T-helper 9 cell (primary cell): ENCODE results near the gene IGF2R.
"Not testable (repeated sequence)": the region's sequence is repeated elsewhere in the genome, so short reads cannot be mapped to it uniquely, and the experiment has no call there.

Source experiments
- DNase-seq: peaks from one replicate; pipeline ENCODE4 v3.0.0-alpha.2; 2020

The IGF2R gene

DNA sequence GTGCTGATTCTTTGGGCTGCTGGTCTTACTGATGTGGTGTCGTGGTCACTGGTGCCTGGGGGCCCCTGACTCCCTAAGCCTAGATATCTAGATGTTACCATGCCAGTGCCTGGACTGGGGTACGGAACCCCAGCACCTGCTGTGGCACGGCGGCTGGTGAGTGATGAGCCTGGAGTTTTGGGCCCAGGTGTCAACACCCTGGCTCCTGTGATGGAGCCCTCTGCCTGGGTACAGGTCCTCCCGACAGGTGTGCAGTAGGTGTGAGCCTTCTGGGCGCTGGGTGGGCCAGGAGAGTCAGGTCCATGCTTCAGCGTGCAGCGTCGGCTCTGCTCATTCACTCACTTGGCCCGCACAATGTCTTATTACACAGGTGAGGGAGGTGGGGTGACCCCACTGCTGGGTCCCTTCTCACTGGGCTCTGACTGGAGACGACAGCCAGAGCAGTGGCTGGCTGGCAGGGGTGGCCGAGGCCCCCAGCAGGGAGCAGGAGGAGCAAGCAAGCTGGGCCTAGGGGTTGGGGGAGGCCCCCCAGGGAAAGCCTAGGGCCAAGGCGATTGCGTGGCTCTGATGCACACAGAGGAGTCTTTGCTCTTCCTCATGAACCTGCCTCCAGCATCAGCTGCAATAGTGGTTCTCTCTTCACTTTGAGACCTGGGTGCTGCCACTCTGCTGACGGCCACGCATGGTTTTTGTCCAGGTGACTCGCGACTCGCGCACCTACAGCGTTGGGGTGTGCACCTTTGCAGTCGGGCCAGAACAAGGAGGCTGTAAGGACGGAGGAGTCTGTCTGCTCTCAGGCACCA, 110.2 kb downstream of the IGF2R start:
- no peak for DNase-seq

DNA sequence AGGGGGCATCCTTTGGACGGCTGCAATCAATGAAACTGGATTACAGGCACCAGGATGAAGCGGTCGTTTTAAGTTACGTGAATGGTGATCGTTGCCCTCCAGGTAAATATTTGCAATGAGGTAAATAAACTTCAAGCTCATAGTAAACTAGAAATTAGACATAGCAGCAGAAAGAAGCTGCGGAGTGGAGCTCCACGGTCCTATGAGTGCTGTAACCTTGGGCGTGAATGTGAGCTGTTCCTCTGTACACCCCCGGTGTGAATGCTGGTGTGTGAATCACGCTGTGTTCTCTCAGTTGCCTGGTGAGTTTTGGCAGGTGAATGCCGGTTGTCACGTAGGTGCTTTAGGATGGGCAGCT, 110.8 kb downstream of the IGF2R start:
- no peak for DNase-seq

DNA sequence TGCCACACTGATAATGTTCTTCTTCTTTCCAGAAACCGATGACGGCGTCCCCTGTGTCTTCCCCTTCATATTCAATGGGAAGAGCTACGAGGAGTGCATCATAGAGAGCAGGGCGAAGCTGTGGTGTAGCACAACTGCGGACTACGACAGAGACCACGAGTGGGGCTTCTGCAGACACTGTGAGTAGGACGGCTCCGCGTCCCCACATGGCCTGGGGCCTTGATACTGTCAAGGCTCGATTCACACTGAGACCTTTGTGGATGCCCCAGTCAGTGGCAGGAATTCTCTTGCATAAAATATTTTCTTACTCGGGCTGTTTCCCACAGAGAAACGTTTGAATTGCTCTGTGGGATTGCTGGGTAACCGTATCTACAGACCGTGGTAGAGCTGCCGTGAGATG, 111.2 kb downstream of the IGF2R start:
- DNase-seq, result no peak

DNA sequence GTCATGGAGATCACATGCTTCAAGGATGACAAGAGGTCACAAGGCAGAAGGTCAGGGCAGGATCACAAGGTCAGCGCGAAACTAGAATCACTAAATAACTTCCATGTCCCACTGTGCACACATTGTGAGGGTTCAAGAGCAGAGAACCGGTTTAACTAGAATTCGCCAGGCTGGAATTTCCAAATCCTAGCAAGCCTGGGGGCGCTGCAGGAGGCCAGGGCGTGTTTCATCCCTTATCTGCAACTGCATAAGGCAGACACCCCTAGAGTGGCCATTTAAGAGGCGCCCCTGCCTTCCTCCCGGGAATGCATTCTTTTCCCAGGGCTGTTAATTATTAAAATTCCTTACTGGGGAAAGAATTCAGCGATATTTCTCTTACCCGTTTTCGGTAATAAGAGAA, 112.5 kb downstream of the IGF2R start:
- DNase-seq, result no peak

DNA sequence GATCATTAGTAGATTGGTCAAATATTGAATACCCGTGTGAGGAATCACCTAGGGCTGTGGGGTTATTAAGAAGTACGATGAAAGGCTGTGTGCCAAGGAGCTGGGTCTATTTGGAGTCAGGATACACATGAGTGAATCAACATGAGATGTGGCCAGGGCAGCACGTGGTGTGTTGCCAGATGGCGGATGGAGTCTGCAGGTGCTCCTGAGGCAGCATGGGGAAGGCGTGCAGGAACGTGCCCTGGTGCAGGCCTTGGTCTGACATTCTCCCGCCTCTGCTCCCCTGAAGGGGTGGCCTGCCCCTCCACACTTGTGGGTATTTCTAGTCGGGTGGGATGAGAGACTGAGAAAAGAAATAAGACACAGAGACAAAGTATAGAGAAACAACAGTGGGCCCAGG, 113.7 kb downstream of the IGF2R start:
- no peak for DNase-seq

DNA sequence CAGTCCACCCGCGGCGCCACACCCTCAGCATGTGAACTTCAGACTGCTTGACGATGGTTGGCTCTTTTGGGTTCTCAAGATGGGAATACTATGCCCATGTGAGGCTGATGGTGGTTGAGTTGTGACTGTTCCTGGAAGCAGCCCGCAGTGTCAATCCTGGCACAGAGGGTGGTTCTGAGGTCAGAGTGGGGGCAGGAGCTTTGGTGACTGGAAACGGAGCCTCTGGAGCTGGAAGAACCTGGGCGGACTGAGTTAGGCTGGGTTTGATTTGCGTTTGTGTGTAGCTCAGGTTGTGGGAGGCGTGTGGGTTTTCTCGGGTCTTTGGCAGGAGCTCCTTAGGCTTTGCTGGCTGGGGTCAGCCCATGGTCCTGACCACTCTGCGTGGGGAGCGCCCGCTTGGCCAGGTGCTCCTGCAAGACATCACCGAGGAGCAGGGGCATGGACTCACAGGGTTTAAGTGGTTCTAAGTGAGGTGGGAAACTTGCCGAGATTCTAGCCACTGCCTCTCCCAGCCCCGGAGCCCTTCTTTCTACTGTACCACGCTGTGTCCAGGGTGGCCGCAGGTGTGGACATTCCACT, 115.4 kb downstream of the IGF2R start:
- no peak for DNase-seq

DNA sequence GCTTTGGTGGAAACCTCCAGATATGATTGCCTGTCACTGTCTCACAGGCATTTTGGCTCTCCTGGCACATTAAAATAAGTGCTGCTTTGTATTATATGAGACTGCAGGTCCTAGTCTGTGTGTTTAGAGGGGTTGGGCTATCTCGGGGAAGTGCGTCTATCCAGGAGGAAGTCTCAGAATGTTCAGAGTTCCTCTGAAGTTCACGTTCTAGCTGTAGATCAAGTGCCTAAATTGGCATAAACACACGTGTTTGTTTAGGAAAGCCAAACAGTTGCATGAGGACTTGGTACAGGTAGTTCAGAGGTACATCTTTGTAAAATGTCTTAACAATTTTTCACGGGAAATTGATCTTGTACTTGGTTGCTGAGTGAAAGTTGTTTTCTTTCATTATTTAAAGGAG, 116.3 kb downstream of the IGF2R start:
- no peak for DNase-seq

DNA sequence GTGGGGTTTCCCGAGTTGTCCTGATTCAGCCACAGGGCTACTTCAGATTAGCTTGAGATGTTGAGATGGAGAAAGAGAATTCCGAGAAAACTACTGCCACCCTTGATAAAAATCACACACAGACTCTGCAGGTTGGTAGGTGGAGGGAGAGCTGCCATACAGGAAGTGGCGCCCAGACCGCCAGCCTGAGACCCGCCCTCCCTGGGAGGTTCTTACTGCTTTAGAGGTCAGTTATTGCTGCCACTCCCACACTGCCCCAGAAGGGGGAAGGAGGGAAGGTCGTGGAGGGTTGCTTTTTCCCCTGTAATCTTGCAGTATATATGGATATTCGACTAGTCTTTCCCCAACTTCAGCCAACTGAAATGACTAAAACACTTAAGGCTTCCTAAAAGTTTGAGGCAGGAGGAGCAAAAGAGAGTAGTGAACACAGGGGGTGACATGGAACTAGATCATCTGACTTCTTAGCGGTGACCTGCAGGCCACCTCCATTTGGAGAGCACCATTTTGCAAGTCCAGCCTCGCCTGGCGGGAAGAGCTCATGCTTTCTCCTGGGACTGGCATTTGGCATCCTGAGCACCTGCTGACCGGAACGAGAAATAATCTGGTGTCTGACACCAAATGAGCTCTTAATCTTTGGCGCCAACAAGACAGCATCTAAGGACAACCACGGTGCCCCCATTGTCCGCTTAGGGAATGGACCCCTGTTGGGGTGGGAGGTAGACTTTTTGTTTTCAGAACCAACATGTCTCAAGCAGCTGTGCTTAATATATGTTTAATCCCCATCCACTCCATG, 117.0 kb downstream of the IGF2R start:
- DNase-seq, result no peak

DNA sequence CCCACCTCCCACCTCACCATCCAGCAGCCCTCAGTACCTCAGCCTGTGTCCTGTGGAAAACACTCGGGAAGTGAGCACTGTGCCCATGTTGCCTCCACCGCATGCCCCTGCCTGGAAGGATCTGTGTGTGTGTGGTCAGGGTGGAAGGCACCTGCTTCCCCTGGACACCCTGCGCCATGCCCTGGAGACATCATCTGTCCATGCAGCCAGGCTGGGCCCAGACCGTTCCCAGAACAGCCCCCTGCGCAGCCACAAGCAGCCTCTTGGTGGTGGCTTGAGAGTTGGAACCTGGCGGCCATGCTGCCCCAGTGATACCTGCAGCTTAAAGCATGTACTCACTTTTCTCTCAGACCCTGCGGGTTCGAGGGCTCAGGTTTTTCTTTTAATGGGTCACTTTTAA, 117.9 kb downstream of the IGF2R start:
- no peak for DNase-seq

DNA sequence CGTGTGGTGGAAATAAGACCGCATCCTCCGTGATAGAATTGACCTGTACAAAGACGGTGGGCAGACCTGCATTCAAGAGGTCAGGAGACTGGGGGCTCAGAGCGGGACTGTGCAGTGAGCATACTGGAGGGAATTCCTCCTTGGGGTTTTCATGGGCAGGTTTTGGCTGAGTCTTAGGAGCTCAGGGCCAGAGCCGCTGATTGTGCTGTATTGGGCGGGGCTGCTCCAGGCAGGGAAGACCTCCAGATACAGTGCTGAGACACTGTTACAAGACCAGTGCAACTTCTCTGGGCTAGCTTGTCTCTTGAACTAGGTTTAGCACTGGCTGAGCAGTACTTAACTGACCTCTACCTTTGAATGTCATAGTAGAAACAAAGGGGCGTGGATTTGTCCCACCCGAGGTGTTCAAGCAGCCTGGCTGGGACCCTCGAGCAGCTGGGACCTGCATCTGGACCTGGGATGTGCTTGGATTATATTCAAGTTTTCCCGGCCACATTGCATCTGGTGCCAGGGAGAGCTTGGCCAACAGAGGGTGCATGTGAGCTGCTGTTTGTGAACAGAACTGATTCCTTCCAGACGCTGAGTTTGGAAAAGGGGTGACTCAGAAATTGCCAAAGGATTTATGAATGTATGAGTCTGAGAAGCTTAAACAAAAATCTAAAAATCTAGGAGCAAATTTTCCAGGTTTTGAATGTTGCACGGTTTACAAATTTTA, 119.3 kb downstream of the IGF2R start:
- DNase-seq, result no peak

DNA sequence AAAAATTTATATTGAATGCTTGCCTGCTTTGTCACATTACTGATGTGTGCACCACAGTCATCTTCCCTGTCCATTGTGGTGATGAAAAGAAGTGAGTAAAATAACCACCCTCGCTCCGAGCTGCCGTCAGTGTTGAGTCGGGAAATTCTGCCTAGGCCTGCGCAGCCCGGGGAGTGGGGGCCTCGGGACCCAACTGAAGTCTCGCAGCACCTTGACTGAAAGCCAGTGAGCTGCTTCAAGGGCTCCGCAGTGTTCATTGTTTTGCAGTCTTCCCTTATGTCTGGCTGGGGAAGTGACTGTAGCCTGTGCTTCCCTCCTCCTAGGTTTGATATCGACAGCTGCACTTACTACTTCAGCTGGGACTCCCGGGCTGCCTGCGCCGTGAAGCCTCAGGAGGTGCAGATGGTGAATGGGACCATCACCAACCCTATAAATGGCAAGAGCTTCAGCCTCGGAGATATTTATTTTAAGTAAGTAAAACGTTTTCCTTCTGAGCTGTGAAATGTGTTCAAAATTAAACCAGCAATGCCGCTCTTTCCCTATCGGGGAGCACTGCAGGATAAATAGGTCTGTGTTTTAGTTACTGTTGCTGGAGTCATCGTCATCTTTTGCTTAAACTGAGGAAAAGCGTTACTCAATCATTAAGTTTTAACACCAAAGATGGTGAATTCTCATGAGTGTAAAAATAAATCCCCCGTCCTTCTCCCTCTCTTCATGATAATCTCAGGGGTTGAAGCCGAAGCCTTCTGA, 120.1 kb downstream of the IGF2R start:
- DNase-seq, result no peak

DNA sequence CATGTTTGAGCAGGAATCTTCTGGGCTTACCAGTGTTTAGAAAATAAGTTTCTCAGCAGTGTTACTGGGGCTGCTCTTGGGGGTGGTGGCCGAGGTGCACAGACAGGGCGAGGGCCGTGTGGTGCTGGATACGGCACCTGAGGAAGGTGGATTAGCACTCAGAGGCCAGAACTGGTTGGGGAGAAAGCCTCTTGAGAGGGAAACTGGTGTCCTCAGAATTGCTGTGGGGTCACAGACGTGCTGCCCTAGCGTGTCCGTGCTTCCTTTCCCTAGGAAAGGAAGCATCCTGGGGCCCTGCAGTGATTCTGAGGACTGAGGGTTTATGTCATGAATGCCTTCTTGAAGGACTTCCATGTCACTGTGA, 120.6 kb downstream of the IGF2R start:
- DNase-seq, result no peak

DNA sequence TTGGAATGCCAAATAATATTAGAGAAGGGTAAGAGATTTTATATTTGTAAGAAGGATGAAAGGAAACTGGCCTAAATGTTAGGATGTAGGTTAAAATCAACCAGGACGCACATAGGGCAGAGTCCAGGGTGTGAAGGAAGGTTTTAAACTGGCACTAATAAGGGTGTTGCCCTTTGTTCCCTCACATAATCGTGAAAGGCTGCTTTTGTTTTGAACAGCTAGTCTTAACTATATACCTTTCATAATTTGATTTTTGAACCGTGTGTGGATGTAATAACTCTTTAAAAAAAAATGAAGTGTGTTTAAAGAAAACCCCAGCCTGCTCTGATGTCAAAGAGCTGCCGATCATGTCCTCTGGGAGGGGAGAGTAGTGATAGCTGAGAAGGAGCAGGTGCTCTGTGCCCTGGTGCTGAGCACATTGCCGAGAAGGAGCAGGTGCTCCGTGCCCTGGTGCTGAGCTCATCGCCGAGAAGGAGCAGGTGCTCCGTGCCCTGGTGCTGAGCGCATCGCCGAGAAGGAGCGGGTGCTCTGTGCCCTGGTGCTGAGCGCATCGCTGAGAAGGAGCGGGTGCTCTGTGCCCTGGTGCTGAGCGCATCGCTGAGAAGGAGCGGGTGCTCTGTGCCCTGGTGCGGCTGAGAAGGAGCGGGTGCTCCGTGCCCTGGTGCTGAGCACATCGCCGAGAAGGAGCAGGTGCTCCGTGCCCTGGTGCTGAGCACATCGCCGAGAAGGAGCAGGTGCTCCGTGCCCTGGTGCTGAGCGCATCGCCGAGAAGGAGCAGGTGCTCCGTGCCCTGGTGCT, 121.8 kb downstream of the IGF2R start:
- not testable (repeated sequence) for DNase-seq

DNA sequence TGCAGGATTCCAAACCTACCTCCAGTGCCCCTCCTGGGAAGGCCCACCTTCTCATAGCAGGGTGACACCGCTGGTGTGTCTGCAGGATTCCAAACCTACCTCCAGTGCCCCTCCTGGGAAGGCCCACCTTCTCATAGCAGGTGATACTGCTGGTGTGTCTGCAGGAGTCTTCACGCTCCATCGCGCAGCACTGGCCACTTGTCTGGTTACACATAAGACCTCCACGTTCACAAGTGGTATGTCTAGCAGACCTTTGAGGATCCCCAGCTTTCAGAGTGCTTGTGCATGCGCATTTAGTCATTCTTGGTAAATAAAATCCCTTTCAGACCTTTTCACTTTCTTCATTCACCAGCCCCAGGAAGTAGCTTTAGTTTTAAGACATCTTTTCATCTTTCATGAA, 123.3 kb downstream of the IGF2R start:
- DNase-seq, result not testable (repeated sequence)

DNA sequence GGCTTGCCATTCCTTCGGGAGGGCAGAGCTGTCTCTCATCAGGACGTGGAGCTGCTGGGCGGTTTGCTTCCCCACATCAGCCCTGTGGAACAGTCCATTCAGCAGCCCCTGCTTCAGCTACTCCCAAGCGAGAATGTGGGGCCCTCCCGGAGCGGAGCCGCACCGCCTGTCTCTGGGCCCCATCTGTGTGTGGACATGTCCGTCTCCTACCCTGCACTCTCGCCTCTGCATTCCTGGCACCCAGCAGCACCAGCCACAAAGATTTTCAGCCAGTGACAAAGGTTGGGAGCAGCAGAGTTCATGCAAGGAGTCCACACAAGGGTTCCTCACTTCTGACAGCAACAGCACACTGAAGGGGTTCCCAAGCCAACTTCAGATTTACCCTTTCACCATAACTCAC, 123.7 kb downstream of the IGF2R start:
- DNase-seq, result no peak

DNA sequence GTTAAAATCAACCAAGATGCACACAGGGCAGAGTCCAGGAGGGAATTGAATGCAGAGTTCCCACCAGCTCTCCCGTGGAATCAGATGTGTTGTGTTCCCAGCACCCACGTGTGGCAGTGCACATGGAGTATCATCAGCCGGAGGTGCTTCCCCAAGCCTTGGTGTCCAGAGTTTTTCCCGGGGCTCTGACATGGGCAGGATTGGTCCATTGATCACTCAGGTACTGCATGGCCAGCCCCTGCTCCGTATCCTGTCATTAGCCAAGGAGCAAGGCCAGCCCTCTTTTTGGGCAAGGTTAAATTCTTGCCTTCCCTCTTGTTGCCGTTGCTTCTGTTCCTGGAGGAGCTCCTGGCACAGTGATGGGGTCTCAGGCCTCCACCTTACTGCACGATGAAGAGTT, 124.2 kb downstream of the IGF2R start:
- DNase-seq, result no peak

DNA sequence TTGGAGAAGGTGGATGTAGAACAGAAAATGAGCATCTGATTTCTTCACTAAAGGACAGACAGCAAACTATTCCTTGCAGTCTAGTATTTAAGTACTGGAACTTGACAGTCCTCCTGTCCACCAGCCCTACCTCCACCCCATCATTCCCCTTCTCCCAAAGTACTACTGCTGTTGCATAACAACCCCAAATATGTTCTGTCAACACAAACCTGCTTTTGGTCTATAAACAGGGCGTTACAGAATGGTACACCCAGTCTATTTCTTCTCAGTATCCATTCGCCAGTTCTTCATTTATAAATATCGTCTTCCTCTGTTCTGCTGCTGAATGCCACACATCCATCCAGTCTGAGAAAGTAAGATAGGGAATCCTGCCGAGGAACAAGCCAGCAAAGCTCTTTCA, 125.1 kb downstream of the IGF2R start:
- no peak for DNase-seq

DNA sequence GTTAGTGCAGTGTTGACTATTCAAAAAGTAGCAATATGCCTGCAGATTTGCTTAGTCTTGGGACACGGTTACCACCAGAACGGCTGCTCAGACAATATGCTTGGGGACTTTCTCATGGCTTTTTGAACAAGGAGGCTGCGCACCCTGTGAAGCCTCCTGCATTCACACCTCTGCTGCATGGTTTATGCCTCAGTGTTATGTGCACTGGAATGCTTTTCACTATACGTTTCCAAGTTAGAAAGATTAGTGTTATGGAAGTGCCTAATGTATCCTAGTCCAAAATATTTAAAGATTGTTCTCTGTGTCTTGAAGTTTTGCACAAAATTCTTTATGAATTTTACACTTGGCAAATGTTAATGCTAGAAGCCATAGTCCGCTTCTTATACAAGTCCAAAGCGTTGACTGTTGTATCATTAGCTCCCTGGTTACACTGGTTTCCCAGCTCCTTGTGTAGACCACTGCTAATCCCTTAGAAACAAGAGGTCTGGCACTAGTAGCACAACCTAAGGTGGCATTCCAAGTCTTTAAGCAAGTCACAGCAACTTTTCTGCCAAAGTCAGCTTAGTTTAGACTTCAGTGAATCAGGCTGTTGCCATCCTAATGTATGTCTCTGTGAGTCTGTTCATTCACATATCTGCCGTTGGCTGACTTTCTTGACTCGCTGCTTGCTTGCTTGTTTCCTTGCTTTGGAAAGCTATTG, 126.4 kb downstream of the IGF2R start:
- no peak for DNase-seq

DNA sequence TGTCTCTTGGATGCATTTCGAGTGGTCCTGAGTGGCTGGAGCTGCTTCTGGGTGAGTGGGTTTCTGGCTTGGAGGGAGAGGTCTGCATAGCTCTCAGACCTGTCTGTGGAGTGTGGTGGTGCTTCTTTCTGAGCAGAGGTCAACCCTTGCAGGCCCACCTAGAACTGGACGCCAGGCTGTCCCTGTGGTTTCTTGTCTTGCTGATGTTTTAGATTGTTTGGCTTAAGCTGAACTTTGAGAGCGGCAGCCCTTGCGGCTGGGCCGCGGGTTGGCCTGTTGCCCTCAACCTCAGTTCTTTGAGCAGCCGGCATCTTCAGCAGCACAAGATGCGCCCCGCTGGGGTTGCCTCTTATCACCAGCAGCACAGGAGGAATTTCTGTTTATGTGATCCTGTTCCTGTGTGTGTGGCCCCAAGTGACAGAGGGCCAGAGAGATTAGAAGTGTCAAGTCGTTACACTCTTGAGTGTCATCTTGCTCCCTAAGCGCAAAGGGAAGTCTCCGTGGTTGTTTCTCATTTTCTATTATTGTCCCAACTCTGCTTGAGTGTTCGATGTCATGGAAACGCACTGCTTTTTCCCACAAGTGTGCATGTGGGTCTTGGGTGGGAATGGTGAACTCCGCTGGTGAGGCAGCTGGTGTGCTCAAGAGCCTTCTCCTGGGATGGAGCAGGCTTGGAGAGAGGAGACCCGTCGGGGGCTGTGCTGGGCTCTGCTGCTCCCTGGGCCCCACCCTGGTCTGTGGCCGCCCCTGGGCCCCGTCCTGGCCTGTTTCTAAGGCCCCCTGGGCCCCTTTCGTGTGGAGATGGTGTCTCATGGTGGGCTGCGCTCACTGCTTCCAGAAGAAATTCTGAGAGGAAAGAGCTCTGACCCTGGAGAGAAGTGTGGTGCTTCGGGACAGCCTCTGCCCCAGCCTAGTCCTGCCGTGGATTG, 132.7 kb downstream of the IGF2R start:
- DNase-seq, result no peak

DNA sequence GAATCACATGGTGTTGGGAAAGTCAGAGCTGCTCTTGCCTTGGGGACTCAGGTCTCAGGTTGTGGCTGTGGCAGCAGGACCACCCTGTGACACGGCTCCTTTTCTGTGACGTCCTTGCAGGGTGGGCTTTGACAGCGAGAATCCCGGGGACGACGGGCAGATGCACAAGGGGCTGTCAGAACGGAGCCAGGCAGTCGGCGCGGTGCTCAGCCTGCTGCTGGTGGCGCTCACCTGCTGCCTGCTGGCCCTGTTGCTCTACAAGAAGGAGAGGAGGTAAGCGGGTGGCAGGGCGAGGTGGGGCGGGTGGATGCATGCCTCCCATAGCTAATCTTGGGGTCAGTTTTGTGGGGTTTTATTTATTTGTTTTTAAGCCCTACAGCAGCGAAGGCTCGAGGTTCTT, 133.5 kb downstream of the IGF2R start:
- DNase-seq, result no peak
